HG03159 (cell line): ENCODE measurements around the gene TRPC1.
"Not testable (repeated sequence)": the region's sequence is repeated elsewhere in the genome, so short reads cannot be mapped to it uniquely, and the experiment has no call there.

ENCODE experiments used
- ATAC-seq: cut with Tn5 transposase; IDR thresholded peaks from one replicate; pipeline ENCODE4 v1.9.1; 2021; ENCODE audit warnings: mild to moderate bottlenecking, moderate library complexity; ENCODE audit not compliant: unreplicated experiment

TRPC1 gene

DNA sequence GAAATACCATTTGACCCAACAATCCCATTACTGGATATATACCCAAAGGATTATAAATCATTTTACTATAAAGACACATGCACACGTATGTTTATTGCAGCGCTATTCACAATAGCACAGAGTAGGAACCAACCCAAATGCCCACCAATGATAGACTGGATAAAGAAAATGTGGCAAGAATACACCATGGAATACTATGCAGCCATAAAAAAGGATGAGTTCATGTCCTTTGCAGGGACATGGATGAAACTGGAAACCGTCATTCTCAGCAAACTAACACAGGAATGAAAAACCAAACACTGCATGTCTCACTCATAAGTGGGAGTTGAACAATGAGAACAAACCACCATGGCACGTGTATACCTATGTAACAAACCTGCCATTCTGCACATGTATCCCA is 26.7 kb downstream of the TRPC1 start:
- ATAC-seq, result not testable (repeated sequence)

GRCh38 chr3:142752605-142753004 is 28.8 kb downstream of the TRPC1 start:
- not testable (repeated sequence) for ATAC-seq

GRCh38 chr3:142754494-142754893 is 30.7 kb downstream of the TRPC1 start:
- no peak for ATAC-seq

GRCh38 chr3:142768338-142768737 is 44.5 kb downstream of the TRPC1 start:
- ATAC-seq, result no peak

DNA sequence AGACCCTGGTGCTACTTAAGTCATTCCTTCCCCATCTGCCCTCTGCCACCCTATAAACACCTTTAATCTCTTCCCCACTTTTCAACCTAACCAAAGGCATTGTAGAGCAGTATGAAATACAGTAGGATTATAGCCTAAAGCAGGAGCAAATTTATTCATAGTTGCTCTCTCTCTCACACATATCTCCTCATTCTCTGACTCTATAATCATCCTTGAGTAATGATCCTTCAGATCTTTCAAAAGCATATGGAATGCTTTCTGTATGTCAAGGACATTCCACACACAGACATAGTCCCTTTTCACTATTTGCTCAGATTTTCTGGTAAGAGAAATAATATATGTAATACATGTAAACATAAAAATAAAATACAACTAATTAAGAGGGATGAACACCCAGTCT is 54.1 kb downstream of the TRPC1 start:
- ATAC-seq, result no peak

DNA sequence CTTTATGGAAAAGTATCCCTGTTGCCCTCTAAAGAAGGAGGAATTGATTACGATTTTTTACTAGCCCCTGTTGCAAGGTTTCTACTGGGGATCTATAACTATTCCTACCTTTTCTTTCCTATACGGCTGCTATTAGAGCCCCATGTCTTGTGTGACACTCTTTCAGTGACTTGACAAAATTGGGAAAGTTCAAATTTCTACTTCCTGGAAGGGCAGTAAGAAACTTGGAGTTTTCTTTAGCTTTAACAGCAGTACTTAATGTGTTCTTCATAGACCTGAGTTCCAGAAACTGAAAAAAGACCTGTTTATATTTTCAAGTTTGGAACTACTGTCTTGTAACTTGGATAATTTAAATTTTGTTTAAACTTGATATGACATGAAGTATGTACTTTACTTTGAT is 54.7 kb downstream of the TRPC1 start:
- no peak for ATAC-seq

DNA sequence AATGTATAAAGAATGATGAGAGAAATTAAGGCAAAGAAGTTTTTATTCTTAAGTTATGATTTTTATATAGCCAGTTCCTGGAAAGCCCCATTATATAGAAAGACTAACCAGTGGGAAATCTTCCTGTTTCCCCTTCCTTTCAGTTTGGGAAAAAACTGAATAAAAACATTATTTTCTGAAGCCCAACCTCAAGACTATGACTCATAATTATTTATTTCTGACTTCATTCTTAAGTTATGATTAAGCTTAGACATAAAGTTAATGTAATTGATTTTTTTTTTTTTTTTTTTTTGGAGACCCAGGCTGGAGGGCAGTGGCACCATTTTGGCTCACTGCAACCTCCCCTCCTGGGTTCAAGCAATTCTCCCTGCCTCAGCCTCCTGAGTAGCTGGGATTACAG is 55.8 kb downstream of the TRPC1 start:
- no peak for ATAC-seq

- no peak for ATAC-seq
Measured at GRCh38 chr3:142782616-142783015, 58.8 kb downstream of the TRPC1 start.

GRCh38 chr3:142784228-142784627 is 60.4 kb downstream of the TRPC1 start:
- ATAC-seq, result no peak

- ATAC-seq, result no peak
Measured at GRCh38 chr3:142785996-142786395, 62.2 kb downstream of the TRPC1 start.

- ATAC-seq, result no peak
Measured at GRCh38 chr3:142787719-142788118, 63.9 kb downstream of the TRPC1 start.

DNA sequence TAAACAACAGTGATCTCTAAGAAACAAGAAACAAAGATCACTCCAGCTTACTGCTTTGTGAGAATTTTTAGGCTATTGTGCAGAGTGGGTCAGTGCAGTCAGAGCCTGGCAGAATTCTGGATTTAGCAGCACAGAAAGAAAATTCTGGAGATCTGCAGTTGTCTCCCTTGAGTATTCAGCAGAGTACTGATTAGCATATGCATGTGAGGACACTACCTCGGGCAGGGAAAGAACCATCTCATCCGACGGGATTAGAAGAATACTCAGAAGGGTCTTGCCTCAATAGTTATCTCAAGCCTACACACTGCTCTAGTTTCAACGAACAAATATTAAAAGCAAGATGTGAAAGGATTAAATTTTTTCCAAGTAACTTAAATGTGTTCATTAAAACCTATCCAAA is 70.7 kb downstream of the TRPC1 start:
- ATAC-seq, result no peak

- ATAC-seq, result no peak
Measured at GRCh38 chr3:142795332-142795731, 71.5 kb downstream of the TRPC1 start.

GRCh38 chr3:142796823-142797222 is 73.0 kb downstream of the TRPC1 start:
- no peak for ATAC-seq

GRCh38 chr3:142801746-142802145 is 77.9 kb downstream of the TRPC1 start:
- ATAC-seq, result no peak

DNA sequence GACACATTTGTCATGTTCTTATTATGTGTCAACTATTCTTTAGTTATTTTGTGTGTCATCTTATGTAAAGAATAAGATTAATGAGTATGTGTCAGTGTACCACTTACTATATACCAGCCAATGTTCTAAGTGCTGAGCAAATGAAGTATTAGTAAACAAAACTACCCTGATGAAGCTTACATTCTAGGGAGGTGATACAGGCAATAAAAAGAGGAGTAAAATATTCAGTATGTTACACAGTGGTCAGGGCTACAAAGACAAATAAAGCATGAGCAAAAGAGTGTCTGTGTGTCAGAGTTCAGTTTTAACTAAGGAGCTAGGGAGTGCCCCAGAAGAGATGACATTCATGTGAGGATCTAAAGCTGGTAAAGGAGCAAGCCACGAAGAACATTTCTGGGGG is 79.1 kb downstream of the TRPC1 start:
- ATAC-seq, result no peak

DNA sequence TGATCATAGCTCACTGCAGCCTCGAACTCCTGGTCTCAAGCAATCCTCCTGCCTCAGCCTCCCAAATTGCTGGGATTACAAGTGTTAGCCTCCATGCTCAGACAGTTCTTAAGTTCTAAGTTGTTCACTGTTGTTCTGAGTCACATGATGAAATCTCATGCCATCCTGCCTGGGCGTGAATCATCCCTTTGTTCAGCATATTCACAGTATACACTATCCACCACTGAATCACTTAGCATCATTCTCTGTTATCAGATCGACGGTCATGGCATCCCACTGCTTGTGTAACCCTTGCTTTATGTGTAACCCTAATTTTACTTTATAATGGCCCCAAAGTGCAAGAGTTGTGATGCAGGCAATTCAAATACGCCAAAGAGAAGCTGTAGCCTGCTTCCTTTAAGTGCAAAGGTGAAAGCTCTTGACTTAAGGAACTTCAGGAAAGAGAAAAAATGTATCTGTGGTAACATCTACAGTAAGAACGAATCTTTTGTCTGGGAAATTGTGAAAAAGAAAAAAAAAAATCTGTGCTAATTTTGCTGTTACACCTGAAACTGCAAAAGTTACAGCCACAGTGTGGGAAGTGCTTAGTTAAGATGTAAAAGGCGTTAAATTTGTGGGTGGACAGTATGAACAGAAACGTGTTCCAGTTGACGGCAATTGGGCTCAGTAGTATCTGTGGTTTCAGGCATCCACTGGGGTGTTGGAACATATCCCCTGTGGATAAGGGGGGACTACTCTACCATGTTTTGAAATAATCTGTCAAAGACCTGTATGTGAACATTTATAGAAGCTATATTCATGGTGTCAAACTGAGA is 84.5 kb downstream of the TRPC1 start:
- no peak for ATAC-seq

DNA sequence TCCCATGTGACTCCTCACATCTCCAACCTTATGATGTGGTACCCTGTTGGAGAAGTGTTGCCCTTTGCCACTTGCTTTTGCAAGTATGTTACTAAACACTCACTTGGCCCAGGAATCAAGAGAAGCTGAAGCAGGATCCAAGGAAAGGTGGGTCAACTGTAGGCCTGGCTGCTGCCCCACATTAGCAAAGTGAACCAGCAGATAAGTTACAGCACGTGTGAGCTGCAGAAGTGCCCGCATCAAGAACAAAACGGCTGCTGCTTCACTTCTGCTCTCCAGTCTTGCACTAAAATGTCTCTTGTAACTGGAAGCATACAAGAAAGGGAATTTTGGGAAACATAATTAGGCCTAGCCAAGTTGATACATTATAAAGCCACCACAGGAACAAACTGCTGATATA is 85.4 kb downstream of the TRPC1 start:
- no peak for ATAC-seq

DNA sequence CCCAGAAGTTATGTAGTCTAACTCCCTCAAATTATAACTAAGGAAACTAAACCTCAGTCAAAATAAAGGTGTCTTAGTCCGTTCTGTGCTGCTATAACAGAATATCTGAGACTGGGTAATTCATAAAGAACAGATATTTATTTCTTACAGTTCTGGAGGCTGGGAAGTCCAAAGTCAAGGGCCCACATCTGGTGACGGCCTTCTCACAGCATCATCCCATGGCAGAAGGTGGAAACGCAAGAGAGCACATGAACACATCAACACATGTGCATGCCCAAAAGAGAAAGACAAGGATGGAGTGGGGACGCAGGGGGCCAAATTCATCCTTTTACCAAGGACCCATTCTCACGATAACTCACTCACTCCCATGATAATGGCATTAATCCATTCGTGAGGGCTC is 92.0 kb downstream of the TRPC1 start:
- ATAC-seq, result no peak

GRCh38 chr3:142817356-142817755 is 93.5 kb downstream of the TRPC1 start:
- ATAC-seq, result no peak

GRCh38 chr3:142817897-142818296 is 94.1 kb downstream of the TRPC1 start:
- ATAC-seq, result no peak

GRCh38 chr3:142818651-142819050 is 94.8 kb downstream of the TRPC1 start:
- ATAC-seq, result no peak

GRCh38 chr3:142819179-142819578 is 95.3 kb downstream of the TRPC1 start:
- no peak for ATAC-seq
